IMR-90 (cell line): ENCODE measurements around the gene RHOB. TPM values are rescaled to one million over a fixed set of nuclear protein-coding genes. Genes with fewer than 3 reads are reported as not detected.
"Not testable (repeated sequence)": the region's sequence is repeated elsewhere in the genome, so short reads cannot be mapped to it uniquely, and the experiment has no call there.

ENCODE experiments used
- ATAC-seq: fragments of 200-7000 bp; cut with Tn5 transposase; 2 replicates; pipeline ENCODE4 v1.9.1; 2020; ENCODE audit warnings: low read depth, mild to moderate bottlenecking, moderate library complexity
- BruUV-seq: library from RNA; stranded (reverse); fragments of 400-500 nt; replicated peaks from 2 replicates; lab custom pipeline; 2021; lab: Mats Ljungman, UMichigan
- CTCF ChIA-PET: fragments of 300-600 bp; formaldehyde crosslinking; extraction: SDS; loops from one replicate; lab custom pipeline; 2021; ENCODE audit warnings: antibody characterized with exemption; lab: Yijun Ruan, JAX
- POLR2A ChIA-PET: fragments of 300-600 bp; sonication (Branson Sonifier 250); formaldehyde crosslinking; loops from one replicate; lab custom pipeline; 2022; ENCODE audit warnings: antibody characterized with exemption; ENCODE audit not compliant: unreplicated experiment; lab: Charles Lee
- DNase-seq: peaks from one replicate; pipeline ENCODE4 v3.0.0; 2013
- H2AFZ ChIP-seq: replicated peaks from 2 replicates; pipeline ENCODE3; 2013; ENCODE audit warnings: low read length, mild to moderate bottlenecking; ENCODE audit not compliant: poor library complexity
- H2AK5ac ChIP-seq: 2 replicates; pipeline ENCODE4 v1.6.1; 2013; ENCODE audit warnings: low read depth, low read length, inconsistent platforms
- H2AK9ac ChIP-seq: replicated peaks from 2 replicates; pipeline ENCODE3; 2013; ENCODE audit warnings: mild to moderate bottlenecking, low read depth, low read length, moderate library complexity; ENCODE audit not compliant: poor library complexity
- H2BK120ac ChIP-seq: 2 replicates; pipeline ENCODE4 v1.6.1; 2013; ENCODE audit warnings: low read depth, low read length, inconsistent platforms
- H2BK15ac ChIP-seq: 3 replicates; pipeline ENCODE4 v1.6.1; 2013; ENCODE audit warnings: low read depth, low read length, inconsistent platforms
- H2BK20ac ChIP-seq: 2 replicates; pipeline ENCODE4 v1.6.1; 2013; ENCODE audit warnings: low read depth, mild to moderate bottlenecking, inconsistent platforms, low read length, moderate library complexity
- H2BK5ac ChIP-seq: 2 replicates; pipeline ENCODE4 v1.6.1; 2013; ENCODE audit warnings: mild to moderate bottlenecking, low read depth, low read length, inconsistent platforms; ENCODE audit not compliant: poor library complexity, severe bottlenecking
- H3K14ac ChIP-seq: replicated peaks from 2 replicates; pipeline ENCODE4 v1.6.1; 2013; ENCODE audit warnings: low read depth, low read length, inconsistent platforms
- H3K18ac ChIP-seq: 2 replicates; pipeline ENCODE4 v1.6.1; 2013; ENCODE audit warnings: low read depth, low read length, control low read depth
- H3K23ac ChIP-seq: 2 replicates; pipeline ENCODE4 v1.6.1; 2013; ENCODE audit warnings: low read depth, low read length, inconsistent platforms
- H3K27ac ChIP-seq: 2 replicates; pipeline ENCODE4 v1.5.1; 2013; ENCODE audit warnings: mild to moderate bottlenecking, control low read depth, low read length; ENCODE audit not compliant: insufficient read depth
- H3K27me3 ChIP-seq: 2 replicates; pipeline ENCODE4 v1.6.1; 2013; ENCODE audit warnings: low read length; ENCODE audit not compliant: control insufficient read depth, insufficient read depth
- H3K36me3 ChIP-seq: 2 replicates; pipeline ENCODE4 v1.6.1; 2013; ENCODE audit warnings: low read length, mixed read lengths; ENCODE audit not compliant: control insufficient read depth, insufficient read depth
- H3K4ac ChIP-seq: 2 replicates; pipeline ENCODE4 v1.6.1; 2013; ENCODE audit warnings: low read depth, low read length, inconsistent platforms
- H3K4me1 ChIP-seq: 2 replicates; pipeline ENCODE4 v1.6.1; 2013; ENCODE audit warnings: low read length, mixed read lengths; ENCODE audit not compliant: control insufficient read depth, insufficient read depth
- H3K4me2 ChIP-seq: 2 replicates; pipeline ENCODE4 v1.6.1; 2013; ENCODE audit warnings: low read depth, mild to moderate bottlenecking, control low read depth, low read length, moderate library complexity
- H3K4me3 ChIP-seq: 2 replicates; pipeline ENCODE4 v1.5.1; 2013; ENCODE audit warnings: low read depth, mild to moderate bottlenecking, control low read depth, low read length, moderate library complexity; ENCODE audit not compliant: insufficient read depth
- H3K56ac ChIP-seq: 2 replicates; pipeline ENCODE4 v1.6.1; 2013; ENCODE audit warnings: low read length, inconsistent platforms; ENCODE audit not compliant: insufficient read depth; ENCODE audit errors: extremely low read depth
- H3K79me1 ChIP-seq, 2 experiments: 2 replicates each; pipeline ENCODE4 v1.6.1; 2013; ENCODE audit warnings: low read length in 2 of 2, inconsistent platforms in 1 of 2, low read depth in 1 of 2
- H3K9ac ChIP-seq: 2 replicates; pipeline ENCODE4 v1.6.1; 2013; ENCODE audit warnings: low read depth, low read length, control low read depth
- H3K9me1 ChIP-seq: 2 replicates; pipeline ENCODE4 v1.6.1; 2013; ENCODE audit warnings: low read length, inconsistent platforms; ENCODE audit not compliant: insufficient read depth
- H3K9me3 ChIP-seq: 2 replicates; pipeline ENCODE4 v1.6.1; 2013; ENCODE audit warnings: low read length; ENCODE audit not compliant: control insufficient read depth, insufficient read depth
- H4K20me1 ChIP-seq: 2 replicates; pipeline ENCODE4 v1.6.1; 2013; ENCODE audit warnings: low read length, inconsistent platforms; ENCODE audit not compliant: insufficient read depth
- H4K5ac ChIP-seq: 2 replicates; pipeline ENCODE4 v1.6.1; 2013; ENCODE audit warnings: mild to moderate bottlenecking, low read depth, low read length, control low read depth
- H4K8ac ChIP-seq, 2 experiments: 2 replicates each; pipeline ENCODE4 v1.6.1; 2013; ENCODE audit warnings: low read depth in 2 of 2, low read length in 2 of 2, control low read depth in 1 of 2, inconsistent platforms in 1 of 2
- H4K91ac ChIP-seq: 2 replicates; pipeline ENCODE4 v1.6.1; 2013; ENCODE audit warnings: low read depth, low read length, inconsistent platforms; ENCODE audit not compliant: insufficient read depth
- FOS ChIP-seq: fragments of 150-350 bp; IDR thresholded peaks from 2 replicates; pipeline ENCODE4 v1.6.1; 2016; ENCODE audit warnings: low read depth, low read length
- MAFK ChIP-seq: IDR thresholded peaks from 2 replicates; pipeline ENCODE4 v1.6.1; 2012; ENCODE audit warnings: low read depth, low read length, improper control_type of control experiment
- MAZ ChIP-seq: IDR thresholded peaks from 2 replicates; pipeline ENCODE4 v1.6.1; 2012; ENCODE audit warnings: low read depth, mild to moderate bottlenecking, low read length, improper control_type of control experiment, moderate library complexity, borderline replicate concordance
- NFE2L2 ChIP-seq: fragments of 150-350 bp; IDR thresholded peaks from 2 replicates; pipeline ENCODE4 v1.6.1; 2016; ENCODE audit warnings: low read depth, mild to moderate bottlenecking, low read length
- RAD21 ChIP-seq: IDR thresholded peaks from 2 replicates; pipeline ENCODE4 v1.6.1; 2012; ENCODE audit warnings: low read length, improper control_type of control experiment
- RCOR1 ChIP-seq: IDR thresholded peaks from 2 replicates; pipeline ENCODE4 v1.6.1; 2012; ENCODE audit warnings: mild to moderate bottlenecking, low read length, improper control_type of control experiment; ENCODE audit not compliant: insufficient replicate concordance
- RFX5 ChIP-seq: IDR thresholded peaks from 2 replicates; pipeline ENCODE4 v1.8.0; 2012; ENCODE audit warnings: low read depth, mild to moderate bottlenecking, low read length, moderate library complexity
- USF2 ChIP-seq: fragments of 150-350 bp; IDR thresholded peaks from 2 replicates; pipeline ENCODE4 v1.6.1; 2017; ENCODE audit warnings: mild to moderate bottlenecking, antibody characterized with exemption, low read length, low read depth
- WGBS, 2 experiments: methylation state at CpG; one replicate each; pipeline versions ENCODE4 v1.1.5 to v1.1.7; 2013; ENCODE audit warnings: missing lambda C conversion rate in 2 of 2; ENCODE audit not compliant: insufficient read length in 1 of 2; ENCODE audit errors: extremely low coverage in 2 of 2; 5-methylcytosine and 5-hydroxymethylcytosine counted together
- dilution Hi-C: fragments of 300-500 bp; cut with HindIII; formaldehyde crosslinking; loops from one replicate; pipeline ENCODE4 v1.14.3; 2018; ENCODE audit warnings: low sequenced_read_pairs; ENCODE audit not compliant: unreplicated experiment
- in situ Hi-C: fragments of 300-500 bp; cut with MboI; formaldehyde crosslinking; loops from 3 replicates; pipeline ENCODE4 v1.14.3; 2019; ENCODE audit warnings: low sequenced_read_pairs, inconsistent platforms, mixed read lengths
- intact Hi-C: fragments of 100-400 bp; cut with micrococcal nuclease; formaldehyde crosslinking; loops from 2 replicates; pipeline ENCODE4 v1.10.0; 2022
- polyA plus RNA-seq, 3 experiments: library from polyadenylated mRNA; depleted of rRNA; stranded (reverse); fragments of >200 nt; gene quantifications; 2 replicates each; pipeline ENCODE4 v1.2.3, GENCODE V29; 2012; ENCODE audit warnings: low replicate concordance in 1 of 3
- total RNA-seq: library from RNA; depleted of rRNA; stranded (reverse); fragments of >200 nt; gene quantifications from 2 replicates; pipeline ENCODE4 v1.2.3, GENCODE V29; 2012

RHOB gene
- total and polyA plus RNA-seq, 2 of the 4 experiments (the other 2 are of a cell fraction): 112 to 149 TPM

DNA sequence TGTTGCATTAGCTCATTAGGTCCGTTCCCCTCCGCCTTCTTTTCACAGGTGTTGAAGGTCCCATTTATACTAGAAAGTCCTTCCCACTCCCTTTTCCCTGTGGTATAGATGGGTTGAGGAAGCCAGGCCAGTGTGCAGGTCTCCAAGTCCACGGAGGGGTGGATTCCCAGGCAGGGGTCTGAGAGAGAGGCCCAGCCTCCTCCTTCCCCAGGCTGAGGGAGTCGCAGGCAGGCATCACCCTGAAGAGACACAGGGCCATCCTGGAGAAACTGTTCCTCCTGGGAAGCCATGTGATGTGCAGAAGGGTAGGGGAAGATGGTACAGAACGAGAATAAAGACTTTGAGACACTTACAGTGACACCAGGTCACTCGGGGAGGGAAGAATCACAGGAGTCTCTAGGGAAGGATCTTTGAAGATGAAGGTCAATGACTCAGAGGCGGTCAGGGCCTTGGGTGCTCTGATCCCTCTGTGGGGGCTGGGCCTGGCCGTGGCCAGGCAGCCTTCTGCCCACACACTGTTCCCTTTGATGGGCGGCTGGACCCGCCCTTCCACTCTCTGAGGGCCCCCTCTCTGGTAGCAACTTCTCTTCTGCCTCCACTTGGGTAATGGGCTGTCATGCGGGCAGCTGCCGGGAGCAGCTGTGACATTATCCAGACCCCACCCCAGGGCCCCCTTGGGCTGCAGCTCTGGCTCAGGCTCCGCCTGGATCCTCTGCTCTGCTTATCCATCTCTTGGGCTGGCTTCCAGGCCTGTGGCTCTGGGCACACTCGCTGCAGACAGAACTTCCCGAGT, 45.1 kb downstream of the RHOB start:
- Histone ChIP-seq H3K4me2 (no peak overlapping the region), H4K20me1 (no peaks in the 10 kb centered on the region; the same call in 1 of the 2 replicates)

DNA sequence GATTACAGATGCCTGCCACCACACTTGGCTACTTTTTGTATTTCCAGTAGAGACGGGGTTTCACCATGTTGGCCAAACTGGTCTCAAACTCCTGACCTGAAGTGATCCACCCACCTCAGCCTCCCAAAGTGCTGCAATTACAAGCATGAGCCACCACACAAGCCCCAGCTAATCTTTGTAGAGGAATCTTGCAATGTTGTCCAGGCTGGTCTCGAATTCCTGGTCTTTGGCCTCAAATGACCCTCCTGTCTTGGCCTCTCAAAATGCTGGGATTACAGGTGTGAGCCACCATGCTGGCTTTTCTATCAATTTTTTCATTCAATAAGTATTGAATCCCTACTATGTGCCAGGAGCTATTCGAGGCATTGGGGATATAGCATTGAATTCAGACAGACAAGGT, 46.2 kb downstream of the RHOB start:
- H3K27me3 ChIP-seq, BruUV-seq, H4K5ac ChIP-seq, H3K14ac ChIP-seq, H2BK120ac ChIP-seq, H4K8ac ChIP-seq, dilution Hi-C loops, H2AFZ ChIP-seq, H3K4ac ChIP-seq, H3K36me3 ChIP-seq, intact Hi-C loops, H3K56ac ChIP-seq, H3K4me2 ChIP-seq, H3K9me3 ChIP-seq, H2AK9ac ChIP-seq, H3K18ac ChIP-seq, POLR2A ChIA-PET, CTCF ChIA-PET, H3K9ac ChIP-seq, H3K23ac ChIP-seq, ATAC-seq, H3K79me1 ChIP-seq, DNase-seq, H4K91ac ChIP-seq, H3K27ac ChIP-seq, H2BK20ac ChIP-seq, H4K20me1 ChIP-seq, H2BK5ac ChIP-seq, H3K4me3 ChIP-seq, H2BK15ac ChIP-seq: not testable (repeated sequence)
- H3K9me1 ChIP-seq: peaks cover 14% of the 10 kb centered on the region
- H2AK5ac ChIP-seq: 0 out of 2 replicates have a peak overlapping the region, but pooled peaks have one; percentile 31
- in situ Hi-C loops: loop anchor here (5.0 kb wide), 1 partner anchor 41 kb away; no protein-coding TSS in a partner anchor
- WGBS, 2 experiments: no CpG with 5 or more reads among the region's 3 CpGs
- peaks cover 14% of the 10 kb centered on the region for H3K4me1 ChIP-seq

More for the DNA sequence above, 45.1 kb downstream of the RHOB start:
- Histone ChIP-seq H3K4me3 (no peak overlapping the region), H2AFZ (peak overlapping the region; percentile 25), H3K9me1 (peaks cover 14% of the 10 kb centered on the region), H2BK20ac (no peak overlapping the region), H2BK5ac (no peak overlapping the region), H3K14ac (no peak overlapping the region), H3K27ac (no peak overlapping the region), H3K23ac (no peak overlapping the region), H3K9me3 (no peaks in the 10 kb centered on the region), H4K91ac (no peak overlapping the region), H3K56ac (no peak overlapping the region), H3K9ac (no peak overlapping the region), H4K8ac (no peak overlapping the region), H2AK5ac (peak overlapping the region; percentile 62), H2AK9ac (no peak overlapping the region), H3K27me3 (no peaks in the 10 kb centered on the region; the same call in 1 of the 2 replicates), H4K5ac (no peak overlapping the region), H3K79me1 (no peaks in the 10 kb centered on the region), H3K4me1 (peaks cover 15% of the 10 kb centered on the region), H3K36me3 (no peaks in the 10 kb centered on the region), H3K4ac (no peak overlapping the region), H3K18ac (no peak overlapping the region), H2BK15ac (0 out of 3 replicates have a peak overlapping the region, but pooled peaks have one; percentile 53), H2BK120ac (no peak overlapping the region)
- dilution Hi-C loops (no loop called here), in situ Hi-C loops (loop anchor here (5.0 kb wide), 1 partner anchor 40 kb away; no protein-coding TSS in a partner anchor), intact Hi-C loops (no loop called here)
- TF ChIP-seq MAZ (no peak), USF2 (no peak), NFE2L2 (no peak), MAFK (no peak), RCOR1 (no peak), RAD21 (no peak), RFX5 (no peak), FOS (no peak)
- ChIA-PET POLR2A (no interaction called here), CTCF (no interaction called here)
- DNase-seq (no peak), ATAC-seq (no peak)
- BruUV-seq: no TSS peak
- WGBS, 2 experiments: 31% methylated on average over 7 of the region's 15 CpGs; no CpG with 5 or more reads in 1 of the 2 experiments
